Panc1 (cell line): ENCODE results near the gene IL1R1. TPM values are rescaled to one million over a fixed set of nuclear protein-coding genes. Genes with fewer than 3 reads are reported as not detected.

Source experiments
- ATAC-seq: fragments of 200-7000 bp; cut with Tn5 transposase; 2 replicates; pipeline ENCODE4 v1.9.1; 2020; ENCODE audit warnings: mild to moderate bottlenecking, moderate library complexity
- BruUV-seq: library from RNA; stranded (reverse); fragments of 400-500 nt; replicated peaks from 2 replicates; lab custom pipeline; 2021; lab: Mats Ljungman, UMichigan
- CTCF ChIA-PET: fragments of 300-600 bp; sonication (Branson Sonifier 250); formaldehyde crosslinking; loops from one replicate; lab custom pipeline; 2022; ENCODE audit warnings: antibody characterized with exemption; lab: Charles Lee
- POLR2A ChIA-PET: fragments of 300-600 bp; sonication (Branson Sonifier 250); formaldehyde crosslinking; loops from one replicate; lab custom pipeline; 2022; ENCODE audit warnings: antibody characterized with exemption; lab: Charles Lee
- DNase-seq: peaks from one replicate; pipeline ENCODE4 v3.0.0-alpha.2; 2010; ENCODE audit warnings: low read depth, low spot score
- H3K27ac ChIP-seq: 2 replicates; pipeline ENCODE4 v1.5.1; 2011; ENCODE audit warnings: mild to moderate bottlenecking, low read length, inconsistent platforms
- H3K27me3 ChIP-seq: fragments of 200-500 bp; sonication (Bioruptor generic); 2 replicates; pipeline ENCODE4 v1.6.0; 2014; ENCODE audit warnings: low read length, inconsistent platforms; ENCODE audit not compliant: control insufficient read depth, insufficient read depth
- H3K36me3 ChIP-seq: fragments of 200-500 bp; sonication (Bioruptor generic); 2 replicates; pipeline ENCODE4 v1.5.1; 2014; ENCODE audit warnings: inconsistent platforms, mild to moderate bottlenecking, low read length, moderate library complexity; ENCODE audit not compliant: control insufficient read depth, insufficient read depth
- H3K4me1 ChIP-seq: 2 replicates; pipeline ENCODE4 v1.5.1; 2011; ENCODE audit warnings: inconsistent platforms, mild to moderate bottlenecking, low read length, moderate library complexity; ENCODE audit not compliant: control insufficient read depth, insufficient read depth
- H3K4me3 ChIP-seq, 2 experiments: 2 replicates each; pipeline ENCODE4 v1.5.1; 2011 to 2012; ENCODE audit warnings: low read depth in 2 of 2, low read length in 2 of 2, mild to moderate bottlenecking in 2 of 2, inconsistent platforms in 1 of 2, moderate library complexity in 1 of 2
- H3K9me3 ChIP-seq: fragments of 200-500 bp; sonication (Bioruptor generic); 2 replicates; pipeline ENCODE4 v1.5.1; 2014; ENCODE audit warnings: low read depth, mild to moderate bottlenecking, inconsistent platforms, low read length, moderate library complexity; ENCODE audit not compliant: control insufficient read depth, insufficient read depth
- POLR2AphosphoS5 ChIP-seq: IDR thresholded peaks from 2 replicates; pipeline ENCODE4 v1.6.1; 2012; ENCODE audit warnings: mild to moderate bottlenecking, low read depth, low read length, moderate library complexity
- SIN3A ChIP-seq: IDR thresholded peaks from 2 replicates; pipeline ENCODE4 v1.6.1; 2012; ENCODE audit warnings: low read depth, mild to moderate bottlenecking, low read length, moderate library complexity, borderline replicate concordance; ENCODE audit not compliant: insufficient read depth
- TCF7L2 ChIP-seq: IDR thresholded peaks from 2 replicates; pipeline ENCODE4 v1.6.1; 2011; ENCODE audit warnings: mild to moderate bottlenecking, low read depth, low read length, inconsistent platforms
- in situ Hi-C: cut with HindIII; loops from 2 replicates; pipeline ENCODE4 v1.10.0; 2016; ENCODE audit warnings: low sequenced_read_pairs, low pct_unique_long_range_greater_than_20kb
- intact Hi-C: fragments of 100-400 bp; cut with micrococcal nuclease; formaldehyde crosslinking; loops from one replicate; pipeline ENCODE4 v1.10.0; 2022; ENCODE audit not compliant: unreplicated experiment
- total RNA-seq: library from RNA; stranded (reverse); gene quantifications from one replicate; pipeline ENCODE4 v1.2.1, GENCODE V29; 2021; ENCODE audit not compliant: unreplicated experiment
- TF ChIP-seq, protein P1 (sequence below), 2 experiments: IDR thresholded peaks; 2 replicates each; pipeline ENCODE4 v1.6.1; 2011 to 2012; ENCODE audit warnings: low read depth in 2 of 2, control low read depth in 1 of 2, low read length in 1 of 2, mild to moderate bottlenecking in 1 of 2, moderate library complexity in 1 of 2; ENCODE audit not compliant: insufficient read depth in 1 of 2
- TF ChIP-seq, protein P2 (sequence below): fragments of 450-650 bp; IDR thresholded peaks from 2 replicates; pipeline ENCODE4 v1.5.1; 2017; ENCODE audit warnings: mild to moderate bottlenecking

The IL1R1 gene
- total RNA-seq, 1 experiment from 2014 or later = 7.1 TPM

DNA sequence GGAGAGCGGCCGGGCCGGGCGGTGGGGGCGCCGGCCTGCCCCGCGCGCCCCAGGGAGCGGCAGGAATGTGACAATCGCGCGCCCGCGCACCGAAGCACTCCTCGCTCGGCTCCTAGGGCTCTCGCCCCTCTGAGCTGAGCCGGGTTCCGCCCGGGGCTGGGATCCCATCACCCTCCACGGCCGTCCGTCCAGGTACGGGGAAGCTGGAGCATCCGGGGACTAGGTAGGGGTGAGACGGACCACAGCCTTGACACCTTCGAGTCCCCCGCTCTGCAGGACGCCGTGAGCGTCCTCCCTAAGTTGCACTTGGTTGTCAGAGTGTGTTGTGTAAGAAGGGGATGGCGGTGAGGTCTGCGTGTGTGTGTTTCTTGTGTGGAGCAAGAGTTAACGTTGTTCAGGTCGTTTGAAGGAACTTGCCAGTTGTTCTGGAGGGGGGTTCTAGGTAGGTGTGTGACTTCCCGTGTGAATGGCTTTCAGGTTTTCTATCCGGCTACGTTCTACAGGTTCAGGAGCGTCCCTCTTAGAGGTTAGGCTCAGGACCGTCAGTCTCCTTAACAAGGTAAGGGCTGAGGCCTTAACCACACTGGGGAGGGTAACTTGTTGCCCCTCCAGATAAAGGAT, 393 bp downstream of the IL1R1 start:
- Histone ChIP-seq H3K9me3 (peaks cover 17% of the 10 kb centered on the region; the same call in 1 of the 2 replicates), H3K4me3 (peak overlapping the region; percentile 56 to 78), H3K4me1 (peaks cover 3% of the 10 kb centered on the region; the same call in 1 of the 2 replicates), H3K36me3 (no peaks in the 10 kb centered on the region), H3K27me3 (no peaks in the 10 kb centered on the region; the same call in 1 of the 2 replicates), H3K27ac (peak overlapping the region; percentile 32)
- POLR2A ChIA-PET = interaction anchor here (0.6 kb wide), 1 partner anchor 384 kb away, joined by 6 read pairs; no protein-coding TSS in a partner anchor
- no peak for TF ChIP-seq SIN3A
- TF ChIP-seq, protein P1, sequence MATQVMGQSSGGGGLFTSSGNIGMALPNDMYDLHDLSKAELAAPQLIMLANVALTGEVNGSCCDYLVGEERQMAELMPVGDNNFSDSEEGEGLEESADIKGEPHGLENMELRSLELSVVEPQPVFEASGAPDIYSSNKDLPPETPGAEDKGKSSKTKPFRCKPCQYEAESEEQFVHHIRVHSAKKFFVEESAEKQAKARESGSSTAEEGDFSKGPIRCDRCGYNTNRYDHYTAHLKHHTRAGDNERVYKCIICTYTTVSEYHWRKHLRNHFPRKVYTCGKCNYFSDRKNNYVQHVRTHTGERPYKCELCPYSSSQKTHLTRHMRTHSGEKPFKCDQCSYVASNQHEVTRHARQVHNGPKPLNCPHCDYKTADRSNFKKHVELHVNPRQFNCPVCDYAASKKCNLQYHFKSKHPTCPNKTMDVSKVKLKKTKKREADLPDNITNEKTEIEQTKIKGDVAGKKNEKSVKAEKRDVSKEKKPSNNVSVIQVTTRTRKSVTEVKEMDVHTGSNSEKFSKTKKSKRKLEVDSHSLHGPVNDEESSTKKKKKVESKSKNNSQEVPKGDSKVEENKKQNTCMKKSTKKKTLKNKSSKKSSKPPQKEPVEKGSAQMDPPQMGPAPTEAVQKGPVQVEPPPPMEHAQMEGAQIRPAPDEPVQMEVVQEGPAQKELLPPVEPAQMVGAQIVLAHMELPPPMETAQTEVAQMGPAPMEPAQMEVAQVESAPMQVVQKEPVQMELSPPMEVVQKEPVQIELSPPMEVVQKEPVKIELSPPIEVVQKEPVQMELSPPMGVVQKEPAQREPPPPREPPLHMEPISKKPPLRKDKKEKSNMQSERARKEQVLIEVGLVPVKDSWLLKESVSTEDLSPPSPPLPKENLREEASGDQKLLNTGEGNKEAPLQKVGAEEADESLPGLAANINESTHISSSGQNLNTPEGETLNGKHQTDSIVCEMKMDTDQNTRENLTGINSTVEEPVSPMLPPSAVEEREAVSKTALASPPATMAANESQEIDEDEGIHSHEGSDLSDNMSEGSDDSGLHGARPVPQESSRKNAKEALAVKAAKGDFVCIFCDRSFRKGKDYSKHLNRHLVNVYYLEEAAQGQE (IDR thresholded peaks at IDR 0.05; ENCODE audit: insufficient read depth in 1 of 2, low read depth in 2 of 2, low read length in 1 of 2) = no peak
- TF ChIP-seq, protein P2, sequence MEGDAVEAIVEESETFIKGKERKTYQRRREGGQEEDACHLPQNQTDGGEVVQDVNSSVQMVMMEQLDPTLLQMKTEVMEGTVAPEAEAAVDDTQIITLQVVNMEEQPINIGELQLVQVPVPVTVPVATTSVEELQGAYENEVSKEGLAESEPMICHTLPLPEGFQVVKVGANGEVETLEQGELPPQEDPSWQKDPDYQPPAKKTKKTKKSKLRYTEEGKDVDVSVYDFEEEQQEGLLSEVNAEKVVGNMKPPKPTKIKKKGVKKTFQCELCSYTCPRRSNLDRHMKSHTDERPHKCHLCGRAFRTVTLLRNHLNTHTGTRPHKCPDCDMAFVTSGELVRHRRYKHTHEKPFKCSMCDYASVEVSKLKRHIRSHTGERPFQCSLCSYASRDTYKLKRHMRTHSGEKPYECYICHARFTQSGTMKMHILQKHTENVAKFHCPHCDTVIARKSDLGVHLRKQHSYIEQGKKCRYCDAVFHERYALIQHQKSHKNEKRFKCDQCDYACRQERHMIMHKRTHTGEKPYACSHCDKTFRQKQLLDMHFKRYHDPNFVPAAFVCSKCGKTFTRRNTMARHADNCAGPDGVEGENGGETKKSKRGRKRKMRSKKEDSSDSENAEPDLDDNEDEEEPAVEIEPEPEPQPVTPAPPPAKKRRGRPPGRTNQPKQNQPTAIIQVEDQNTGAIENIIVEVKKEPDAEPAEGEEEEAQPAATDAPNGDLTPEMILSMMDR = no peak
- no peak for TF ChIP-seq POLR2AphosphoS5
- no peak for TF ChIP-seq TCF7L2
- BruUV-seq = no TSS peak
- DNase-seq (no peak), ATAC-seq (peak; percentile 85)
- intact Hi-C loops (no loop called here), in situ Hi-C loops (no loop called here)
- CTCF ChIA-PET = interaction anchor here (0.5 kb wide), 1 partner anchor 317 kb away, joined by 4 read pairs; no protein-coding TSS in a partner anchor

DNA sequence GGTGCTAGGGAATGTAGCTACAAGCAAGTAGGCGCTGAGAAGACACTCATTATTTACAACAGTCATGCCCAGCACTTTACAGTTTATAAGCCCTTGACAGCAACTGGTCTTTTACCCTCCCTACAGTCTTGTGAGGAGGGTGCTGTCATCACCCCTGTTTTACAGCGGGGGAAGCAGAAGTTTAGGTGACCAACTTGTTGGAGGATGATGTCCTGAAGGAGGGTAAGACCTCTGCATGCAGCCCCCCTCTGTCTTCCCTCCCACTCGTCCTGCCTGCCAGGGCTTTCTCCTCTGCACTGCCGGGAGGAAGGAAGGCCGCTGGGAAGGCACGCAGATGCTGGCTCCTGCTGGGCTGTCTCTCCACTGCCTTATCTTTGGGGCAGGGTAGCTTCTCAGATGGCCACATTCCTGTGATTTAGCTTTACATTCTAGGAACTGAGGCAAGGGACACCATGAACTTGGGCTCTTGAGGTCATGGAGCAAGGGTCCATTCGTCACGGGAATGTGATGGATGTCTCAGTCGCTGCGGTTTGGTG, 972 bp downstream of the IL1R1 start:
- Histone ChIP-seq H3K36me3 (no peaks in the 10 kb centered on the region), H3K9me3 (peaks cover 17% of the 10 kb centered on the region; the same call in 1 of the 2 replicates), H3K27me3 (no peaks in the 10 kb centered on the region; the same call in 1 of the 2 replicates), H3K4me3 (peak overlapping the region; percentile 56 to 78), H3K27ac (no peak overlapping the region), H3K4me1 (peaks cover 3% of the 10 kb centered on the region; the same call in 1 of the 2 replicates)
- in situ Hi-C loops (no loop called here), intact Hi-C loops (no loop called here)
- no TSS peak for BruUV-seq
- ChIA-PET POLR2A (interaction anchor here (0.6 kb wide), 1 partner anchor 385 kb away, joined by 6 read pairs; no protein-coding TSS in a partner anchor), CTCF (interaction anchor here (0.5 kb wide), 1 partner anchor 317 kb away, joined by 4 read pairs; no protein-coding TSS in a partner anchor)
- TF ChIP-seq, protein P2 = no peak
- TF ChIP-seq POLR2AphosphoS5 = no peak
- TF ChIP-seq SIN3A = no peak
- TF ChIP-seq TCF7L2 = no peak
- TF ChIP-seq, protein P1 (IDR thresholded peaks at IDR 0.05; ENCODE audit: insufficient read depth in 1 of 2, low read depth in 2 of 2, low read length in 1 of 2) = no peak
- DNase-seq = no peak
- no peak for ATAC-seq
